ENCODE measurements around the gene DISC1.

DNA sequence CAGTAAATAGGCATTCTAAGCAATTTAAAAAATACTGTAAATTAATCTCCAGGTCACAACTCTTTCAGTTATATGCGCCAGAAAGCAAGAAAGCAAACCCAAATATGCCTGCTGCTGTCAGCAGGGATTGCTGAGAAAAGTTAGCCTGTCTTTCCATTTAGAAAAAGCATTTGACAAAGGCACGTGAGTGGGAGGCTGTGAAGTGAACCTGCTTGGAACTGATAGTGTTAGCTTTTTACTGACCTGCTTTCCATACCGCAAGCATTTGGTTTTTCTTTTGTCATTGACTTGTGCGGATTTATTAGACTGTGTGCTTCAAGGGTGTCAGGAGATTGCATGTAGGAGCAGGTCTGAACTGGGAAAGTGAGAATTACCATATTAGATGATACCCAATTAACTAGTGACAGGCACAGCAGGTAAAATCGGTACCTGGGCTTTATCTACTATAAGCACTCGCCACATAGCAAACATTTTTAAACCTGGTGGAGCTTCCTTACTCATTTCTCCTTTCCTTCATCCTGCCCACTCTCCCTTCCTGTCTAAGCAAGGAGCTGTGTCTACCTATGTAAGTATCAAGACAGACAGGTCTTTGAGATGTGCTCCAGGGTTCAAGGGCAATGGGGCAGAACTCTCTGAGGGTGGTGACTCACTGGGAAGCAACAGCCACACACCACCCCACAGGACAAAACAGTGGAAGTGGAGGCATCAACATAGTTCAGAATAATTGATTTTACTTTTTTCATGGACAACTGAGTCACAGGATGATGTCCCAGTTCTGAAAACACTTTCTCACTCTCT is 323.9 kb downstream of the DISC1 start:
- TF ChIP-seq POLR2A (IDR thresholded peaks at IDR 0.05; ENCODE audit: low read depth, low read length), result no peak
- TF ChIP-seq EZH2 (IDR thresholded peaks at IDR 0.05; ENCODE audit: borderline replicate concordance, low read depth, low read length, severe bottlenecking), result no peak
- TF ChIP-seq POLR2AphosphoS5 (IDR thresholded peaks at IDR 0.05; ENCODE audit: insufficient read depth, low read depth, low read length), result no peak
- TF ChIP-seq, protein P1, sequence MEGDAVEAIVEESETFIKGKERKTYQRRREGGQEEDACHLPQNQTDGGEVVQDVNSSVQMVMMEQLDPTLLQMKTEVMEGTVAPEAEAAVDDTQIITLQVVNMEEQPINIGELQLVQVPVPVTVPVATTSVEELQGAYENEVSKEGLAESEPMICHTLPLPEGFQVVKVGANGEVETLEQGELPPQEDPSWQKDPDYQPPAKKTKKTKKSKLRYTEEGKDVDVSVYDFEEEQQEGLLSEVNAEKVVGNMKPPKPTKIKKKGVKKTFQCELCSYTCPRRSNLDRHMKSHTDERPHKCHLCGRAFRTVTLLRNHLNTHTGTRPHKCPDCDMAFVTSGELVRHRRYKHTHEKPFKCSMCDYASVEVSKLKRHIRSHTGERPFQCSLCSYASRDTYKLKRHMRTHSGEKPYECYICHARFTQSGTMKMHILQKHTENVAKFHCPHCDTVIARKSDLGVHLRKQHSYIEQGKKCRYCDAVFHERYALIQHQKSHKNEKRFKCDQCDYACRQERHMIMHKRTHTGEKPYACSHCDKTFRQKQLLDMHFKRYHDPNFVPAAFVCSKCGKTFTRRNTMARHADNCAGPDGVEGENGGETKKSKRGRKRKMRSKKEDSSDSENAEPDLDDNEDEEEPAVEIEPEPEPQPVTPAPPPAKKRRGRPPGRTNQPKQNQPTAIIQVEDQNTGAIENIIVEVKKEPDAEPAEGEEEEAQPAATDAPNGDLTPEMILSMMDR (IDR thresholded peaks at IDR 0.05; ENCODE audit: extremely low read depth in 1 of 2, insufficient read depth in 1 of 2, low read depth in 1 of 2, low read length in 2 of 2), result no peak
- TF ChIP-seq, protein P2, sequence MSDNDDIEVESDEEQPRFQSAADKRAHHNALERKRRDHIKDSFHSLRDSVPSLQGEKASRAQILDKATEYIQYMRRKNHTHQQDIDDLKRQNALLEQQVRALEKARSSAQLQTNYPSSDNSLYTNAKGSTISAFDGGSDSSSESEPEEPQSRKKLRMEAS (IDR thresholded peaks at IDR 0.05; ENCODE audit: insufficient read depth, insufficient read length), result no peak
